ENCODE results near the gene ENHO. TPM values are rescaled to one million over a fixed set of nuclear protein-coding genes. Genes with fewer than 3 reads are reported as not detected.

ENHO gene
- total RNA-seq, 4 donors from 2014 or later, result 0.65 to 4.0 (median 2.7) TPM

- TF ChIP-seq POLR2AphosphoS5 (IDR thresholded peaks at IDR 0.05) (no peak), POLR2A (IDR thresholded peaks at IDR 0.05) (no peak), EP300 (IDR thresholded peaks at IDR 0.05) (no peak)
- H3K4me3 ChIP-seq, result no peak overlapping the region
- H3K4me1 ChIP-seq, result peaks cover 17% of the 10 kb centered on the region
- H3K27ac ChIP-seq, result no peak overlapping the region
- no peaks in the 10 kb centered on the region for H3K27me3 ChIP-seq
- no peaks in the 10 kb centered on the region for H3K36me3 ChIP-seq
- no peak for DNase-seq (ENCODE audit: low spot score in 2 of 2)
- 31% methylated on average over 4 of the region's 5 CpGs for WGBS
- H3K9me3 ChIP-seq, result no peaks in the 10 kb centered on the region
Measured at GRCh38 chr9:34501889-34502425, 20.8 kb downstream of the ENHO start.

- H3K27me3 ChIP-seq, result no peaks in the 10 kb centered on the region
- no peak overlapping the region for H3K27ac ChIP-seq
- TF ChIP-seq POLR2A (IDR thresholded peaks at IDR 0.05), result no peak
- no peak for TF ChIP-seq EP300 (IDR thresholded peaks at IDR 0.05)
- no peak for TF ChIP-seq CTCF (IDR thresholded peaks at IDR 0.05)
- TF ChIP-seq POLR2AphosphoS5 (IDR thresholded peaks at IDR 0.05), result no peak
- peaks cover 17% of the 10 kb centered on the region for H3K4me1 ChIP-seq
- 67% methylated on average over 2 of the region's 2 CpGs for WGBS
- H3K9me3 ChIP-seq, result no peaks in the 10 kb centered on the region
- no peaks in the 10 kb centered on the region for H3K36me3 ChIP-seq
- DNase-seq (ENCODE audit: low spot score in 2 of 2), result no peak
- H3K4me3 ChIP-seq, result no peak overlapping the region
Measured at GRCh38 chr9:34501372-34501771, 21.4 kb downstream of the ENHO start.

GRCh38 chr9:34500623-34501267 is 22.0 kb downstream of the ENHO start:
- H3K36me3 ChIP-seq, result no peaks in the 10 kb centered on the region
- no peak overlapping the region for H3K27ac ChIP-seq
- no peaks in the 10 kb centered on the region for H3K9me3 ChIP-seq
- peak; percentile 91 to 97 for TF ChIP-seq CTCF (IDR thresholded peaks at IDR 0.05)
- no peak for TF ChIP-seq POLR2A (IDR thresholded peaks at IDR 0.05)
- H3K27me3 ChIP-seq, result no peaks in the 10 kb centered on the region
- 0% methylated on average over 6 of the region's 6 CpGs for WGBS
- H3K4me3 ChIP-seq, result no peak overlapping the region
- H3K4me1 ChIP-seq, result peaks cover 17% of the 10 kb centered on the region
- peak in 1 of 2 donors; percentile 77 for DNase-seq (ENCODE audit: low spot score in 2 of 2)

GRCh38 chr9:34499076-34499475 is 23.7 kb downstream of the ENHO start:
- Histone ChIP-seq H3K4me3 (no peak overlapping the region), H3K27ac (no peak overlapping the region), H3K4me1 (peaks cover 17% of the 10 kb centered on the region), H3K27me3 (peaks cover 5% of the 10 kb centered on the region), H3K9me3 (no peaks in the 10 kb centered on the region), H3K36me3 (no peaks in the 10 kb centered on the region)
- TF ChIP-seq POLR2AphosphoS5 (IDR thresholded peaks at IDR 0.05) (no peak), POLR2A (IDR thresholded peaks at IDR 0.05) (no peak), CTCF (IDR thresholded peaks at IDR 0.05) (no peak), EP300 (IDR thresholded peaks at IDR 0.05) (no peak)
- WGBS, result 66% methylated on average over 2 of the region's 2 CpGs
- no peak for DNase-seq (ENCODE audit: low spot score in 2 of 2)

- TF ChIP-seq POLR2AphosphoS5 (IDR thresholded peaks at IDR 0.05) (no peak), EP300 (IDR thresholded peaks at IDR 0.05) (no peak), POLR2A (IDR thresholded peaks at IDR 0.05) (no peak), CTCF (IDR thresholded peaks at IDR 0.05) (no peak)
- Histone ChIP-seq H3K4me1 (peaks cover 17% of the 10 kb centered on the region), H3K4me3 (no peak overlapping the region), H3K27me3 (peaks cover 5% of the 10 kb centered on the region), H3K36me3 (no peaks in the 10 kb centered on the region), H3K9me3 (no peaks in the 10 kb centered on the region), H3K27ac (no peak overlapping the region)
- no peak for DNase-seq (ENCODE audit: low spot score in 2 of 2)
- 37% methylated on average over 3 of the region's 3 CpGs for WGBS
Measured at GRCh38 chr9:34498553-34498952, 24.2 kb downstream of the ENHO start.

Data from suprapubic skin (tissue), 4 donors.